HuH-7.5 (cell line): ENCODE measurements around the gene FOXJ3.
"Not testable (repeated sequence)": the region's sequence is repeated elsewhere in the genome, so short reads cannot be mapped to it uniquely, and the experiment has no call there.

ENCODE experiments used
- DNase-seq: peaks from one replicate; pipeline ENCODE4 v3.0.0; 2011; ENCODE audit warnings: low spot score

Gene FOXJ3

DNA sequence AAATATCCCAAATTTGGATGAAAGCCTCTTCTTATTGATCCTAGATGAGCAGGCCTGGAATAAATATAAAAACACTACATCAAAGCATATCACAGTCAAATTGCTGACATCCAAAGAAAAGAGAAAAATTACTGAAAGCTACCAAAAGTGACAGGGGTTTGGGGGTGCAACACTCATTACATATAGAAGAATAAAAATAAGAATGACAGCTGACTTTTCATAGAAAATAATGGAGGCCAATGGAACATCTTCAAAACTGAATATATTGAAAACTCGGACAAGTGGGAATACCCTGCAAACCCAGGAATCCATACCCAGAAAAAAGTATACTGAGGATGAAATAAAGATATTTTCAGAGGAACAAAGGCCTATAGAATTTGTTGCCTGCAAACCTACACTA is 84.0 kb downstream of the FOXJ3 start:
- DNase-seq = no peak

DNA sequence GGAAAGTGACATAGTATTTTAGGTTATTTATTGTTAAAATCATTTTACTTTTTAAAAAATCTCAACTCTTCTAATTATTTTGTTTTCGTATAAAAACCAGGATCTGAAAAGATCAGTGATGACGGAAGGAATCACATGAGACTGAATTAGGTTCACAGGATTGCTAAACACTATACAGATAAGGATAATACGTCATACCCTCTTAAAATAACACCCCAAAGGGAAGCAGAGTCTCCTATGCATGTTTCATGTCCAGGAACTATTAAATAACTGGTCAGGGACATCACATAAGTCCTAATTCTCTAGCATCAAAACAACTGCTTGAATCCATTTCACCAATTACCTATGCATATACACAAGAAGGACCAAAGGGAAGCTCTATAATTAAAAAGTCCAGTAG is 84.9 kb downstream of the FOXJ3 start:
- DNase-seq = no peak

DNA sequence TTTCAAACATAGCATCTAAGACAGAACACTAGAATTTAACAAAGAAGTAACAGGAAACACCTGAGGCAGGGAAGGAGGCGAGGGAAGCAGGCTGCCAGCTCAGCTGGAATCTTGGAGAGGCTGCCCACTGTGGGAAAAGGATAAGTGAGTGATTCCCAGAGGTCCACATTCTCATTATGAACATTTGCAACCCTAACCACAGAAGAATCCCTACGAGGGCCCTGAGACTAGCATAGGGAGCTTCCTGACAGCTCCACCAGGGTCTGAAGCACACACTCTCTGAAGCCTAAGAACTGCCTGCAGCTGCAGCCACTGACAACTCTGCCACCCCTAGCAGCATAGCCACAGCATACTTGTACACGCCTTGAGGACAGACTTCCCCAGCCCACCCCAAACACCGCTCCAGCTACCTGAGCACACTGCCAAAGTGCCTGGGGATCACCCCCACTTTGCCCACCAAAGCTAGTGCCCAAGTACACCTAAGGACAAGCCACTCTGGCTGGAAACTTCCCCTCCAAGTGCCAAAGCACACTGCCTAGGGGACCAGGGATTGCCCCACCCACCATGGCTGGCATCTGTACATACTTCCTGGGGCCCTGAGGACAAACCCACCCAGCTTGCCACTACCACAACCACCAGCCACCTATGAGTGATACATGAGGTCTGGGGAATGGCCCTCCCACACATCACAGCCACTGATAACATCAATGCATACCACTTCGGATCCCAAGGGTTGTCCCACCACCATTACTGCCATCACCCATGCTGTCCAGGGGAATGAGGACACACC is 93.9 kb downstream of the FOXJ3 start:
- DNase-seq = no peak

DNA sequence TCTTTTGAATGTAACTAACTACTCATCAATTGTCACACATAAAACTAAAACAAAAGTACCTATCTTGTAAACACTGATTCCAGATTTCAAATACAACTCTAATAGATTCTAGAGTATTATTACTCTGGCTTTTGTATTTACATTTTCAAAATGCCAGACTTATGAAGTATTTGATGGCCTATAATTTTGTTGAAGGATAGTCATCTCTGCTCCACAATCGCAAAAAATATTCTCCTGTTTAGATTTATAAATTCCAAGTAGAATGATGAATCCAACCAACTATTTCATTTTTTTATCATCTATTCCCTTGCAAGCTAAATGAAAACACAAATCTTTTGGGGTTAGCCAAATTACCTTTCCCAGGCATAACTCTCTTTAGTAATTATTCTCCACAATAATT is 95.5 kb downstream of the FOXJ3 start:
- DNase-seq = no peak

DNA sequence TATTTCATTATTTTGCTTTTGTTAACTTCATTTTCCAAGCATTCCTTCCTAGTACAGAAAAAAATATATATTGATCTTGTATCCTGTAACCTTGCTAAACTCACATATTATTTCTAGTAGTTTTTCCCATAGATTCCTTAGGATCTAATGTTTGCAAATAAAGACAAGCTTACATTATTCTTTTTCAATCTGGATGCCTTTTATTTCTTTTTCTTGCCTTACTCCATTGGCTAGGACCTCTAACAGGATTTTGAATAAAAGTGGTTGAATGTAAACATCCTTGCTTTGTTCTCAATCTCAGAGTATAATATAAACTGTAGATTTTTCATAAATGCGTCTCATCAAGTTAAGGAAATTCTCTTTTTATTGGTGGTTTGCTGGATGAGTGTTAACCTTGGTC is 96.0 kb downstream of the FOXJ3 start:
- DNase-seq = no peak

DNA sequence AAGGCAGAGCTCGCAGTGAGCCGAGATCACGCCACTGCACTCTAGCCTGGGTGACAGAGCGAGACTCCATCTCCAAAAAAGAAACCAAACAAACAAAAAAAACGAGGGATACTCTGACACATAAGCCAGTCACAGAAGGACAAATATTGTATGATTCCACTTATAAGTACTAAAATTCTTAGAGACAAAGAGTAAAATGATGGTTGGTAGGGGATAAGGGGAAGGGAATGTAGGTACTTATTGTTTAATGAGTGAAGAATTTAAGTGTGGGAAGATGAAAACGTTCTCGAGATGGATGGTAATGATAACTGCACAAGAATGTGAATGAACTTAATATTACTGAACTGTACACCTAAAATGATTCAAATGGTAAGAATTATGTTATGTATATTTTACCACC is 103.8 kb downstream of the FOXJ3 start:
- no peak for DNase-seq

DNA sequence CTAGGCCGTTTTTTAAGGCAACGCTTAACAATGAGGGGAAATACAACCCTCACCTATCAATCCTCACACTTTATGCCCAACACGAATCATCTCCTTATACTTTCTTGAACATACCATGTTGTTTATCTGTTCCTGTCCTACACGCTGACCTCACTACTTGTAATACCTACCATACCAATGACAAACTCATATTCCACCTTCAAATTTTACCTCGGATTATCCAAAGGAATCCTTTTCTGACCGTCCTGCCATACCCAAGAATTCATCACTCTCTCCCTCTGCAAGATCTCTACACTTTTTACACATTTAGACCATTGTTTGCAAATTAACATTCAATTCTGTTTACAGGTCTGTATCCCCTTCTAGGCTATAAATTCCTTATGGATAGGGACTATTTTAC is 106.1 kb downstream of the FOXJ3 start:
- no peak for DNase-seq

DNA sequence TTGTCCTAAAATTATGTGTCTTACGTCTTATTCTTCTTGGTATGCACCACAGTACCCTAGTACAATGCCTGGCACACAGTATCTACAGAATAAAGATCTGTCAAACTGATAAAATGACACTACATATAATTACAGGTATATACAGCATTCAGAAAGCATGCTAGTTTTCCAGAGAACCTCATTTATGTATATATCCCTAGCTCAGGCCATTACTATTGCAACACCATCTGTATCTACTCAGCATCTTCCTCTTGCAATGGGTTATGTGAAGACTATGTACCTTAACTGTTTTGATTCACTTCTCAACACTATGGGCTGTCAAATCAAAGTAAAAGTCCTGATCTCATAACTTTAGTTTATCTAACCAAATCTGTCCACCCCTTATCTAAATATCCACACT is 112.0 kb downstream of the FOXJ3 start:
- no peak for DNase-seq

DNA sequence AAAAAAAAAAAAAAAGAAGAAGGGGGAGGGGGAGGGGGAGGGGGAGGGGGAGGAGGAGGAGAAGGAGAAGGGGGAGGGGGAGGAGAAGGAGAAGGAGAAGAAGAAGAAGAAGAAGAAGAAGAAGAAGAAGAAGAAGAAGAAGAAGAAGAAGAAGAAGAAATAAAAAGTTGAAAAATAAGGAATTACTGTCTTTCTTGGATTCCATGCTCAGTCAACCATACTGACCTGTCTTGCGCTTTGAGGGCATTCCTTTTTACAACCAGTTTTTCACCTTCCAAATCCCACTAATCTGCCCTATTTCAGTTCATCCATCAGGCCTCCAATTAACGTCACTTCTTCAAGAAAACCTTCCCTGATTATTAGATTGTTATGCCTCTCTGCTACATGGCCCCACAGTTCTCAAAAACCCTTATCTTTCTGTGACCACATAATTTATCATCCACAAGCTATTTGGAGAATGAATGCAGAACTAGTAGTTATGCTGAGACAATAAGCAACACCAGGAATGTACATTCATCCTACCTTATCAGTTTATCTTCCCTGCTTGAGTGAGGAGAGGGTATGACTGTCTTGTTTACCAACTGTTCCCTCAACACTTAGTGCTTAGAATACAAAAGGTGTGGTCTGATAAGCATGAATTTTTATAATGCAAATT is 113.0 kb downstream of the FOXJ3 start:
- DNase-seq = no peak

DNA sequence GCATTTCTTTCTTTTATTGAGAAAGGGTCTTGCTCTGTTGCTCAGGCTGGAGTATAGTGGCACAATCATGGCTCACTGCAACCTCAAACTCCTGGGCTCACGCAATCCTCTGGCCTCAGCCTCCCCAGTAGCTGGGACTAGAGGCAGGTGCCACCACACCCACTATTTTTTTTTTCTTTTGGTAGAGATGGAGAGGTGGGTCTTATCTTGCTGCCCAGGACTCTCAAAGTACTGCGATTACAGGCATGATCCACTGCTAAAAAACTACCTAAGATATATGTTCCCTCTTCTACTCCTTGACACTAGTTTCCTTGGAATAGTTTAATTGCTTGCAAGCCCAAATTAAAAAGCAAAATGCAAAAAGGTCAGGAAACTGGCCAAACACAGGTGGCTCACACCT is 113.6 kb downstream of the FOXJ3 start:
- DNase-seq = no peak

DNA sequence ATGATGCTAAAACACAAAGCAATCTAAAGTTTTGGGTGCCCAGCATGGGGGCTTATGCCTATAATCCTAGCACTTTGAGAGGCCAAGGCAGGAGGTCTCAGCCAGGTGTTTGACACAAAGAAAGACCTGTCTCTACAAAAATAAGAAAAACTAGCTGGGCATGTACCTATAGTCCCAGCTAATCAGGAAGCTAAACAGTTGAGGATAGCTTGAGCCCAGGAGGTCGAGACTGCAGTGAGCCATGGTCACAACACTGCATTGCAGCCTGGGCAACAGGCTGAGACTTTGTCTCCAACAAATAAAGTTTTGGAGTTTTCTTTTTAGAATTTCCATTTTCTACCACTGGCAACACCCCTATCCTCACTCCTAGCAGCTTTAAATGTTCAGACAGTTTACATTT is 115.4 kb downstream of the FOXJ3 start:
- DNase-seq = no peak

DNA sequence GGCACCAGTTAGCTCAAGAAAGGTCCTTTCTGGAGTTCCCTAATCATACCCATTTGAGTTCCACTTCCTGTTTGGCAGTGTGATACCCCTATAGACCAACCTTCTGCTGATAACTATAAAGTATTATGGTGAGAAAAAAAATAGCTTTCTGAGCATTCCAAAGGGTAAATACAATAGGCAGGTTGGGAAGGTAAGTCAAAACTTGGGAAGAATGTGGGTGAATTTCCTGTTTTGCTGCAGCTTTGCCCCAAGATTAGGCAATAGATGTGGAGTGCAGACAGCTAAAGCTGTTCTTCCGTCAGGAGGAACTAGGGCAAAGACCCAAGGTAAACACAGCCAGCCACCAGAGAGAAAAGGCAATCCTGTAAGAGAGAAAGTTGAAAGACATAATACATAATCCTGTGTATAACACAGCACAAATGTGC is 120.6 kb downstream of the FOXJ3 start:
- peak; percentile 52 for DNase-seq

DNA sequence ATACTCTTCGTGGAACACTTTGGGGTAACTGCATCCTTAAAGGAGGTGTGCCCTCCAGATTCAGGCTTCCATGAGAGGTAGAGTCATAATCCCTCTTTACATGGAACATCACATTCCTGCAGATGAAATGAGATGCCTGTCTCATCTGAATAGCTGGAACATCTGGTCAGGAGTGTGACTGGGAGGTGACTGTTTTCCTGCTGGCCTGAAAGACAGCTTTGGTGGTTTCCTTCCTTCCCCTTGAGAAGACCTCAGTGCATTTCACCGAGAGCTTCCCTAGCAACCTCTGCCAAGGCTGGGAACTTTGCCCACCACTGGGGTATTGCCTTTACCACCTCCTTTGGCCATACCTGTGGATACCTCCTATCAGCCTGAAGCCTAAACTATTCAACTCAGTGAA is 123.8 kb downstream of the FOXJ3 start:
- no peak for DNase-seq

DNA sequence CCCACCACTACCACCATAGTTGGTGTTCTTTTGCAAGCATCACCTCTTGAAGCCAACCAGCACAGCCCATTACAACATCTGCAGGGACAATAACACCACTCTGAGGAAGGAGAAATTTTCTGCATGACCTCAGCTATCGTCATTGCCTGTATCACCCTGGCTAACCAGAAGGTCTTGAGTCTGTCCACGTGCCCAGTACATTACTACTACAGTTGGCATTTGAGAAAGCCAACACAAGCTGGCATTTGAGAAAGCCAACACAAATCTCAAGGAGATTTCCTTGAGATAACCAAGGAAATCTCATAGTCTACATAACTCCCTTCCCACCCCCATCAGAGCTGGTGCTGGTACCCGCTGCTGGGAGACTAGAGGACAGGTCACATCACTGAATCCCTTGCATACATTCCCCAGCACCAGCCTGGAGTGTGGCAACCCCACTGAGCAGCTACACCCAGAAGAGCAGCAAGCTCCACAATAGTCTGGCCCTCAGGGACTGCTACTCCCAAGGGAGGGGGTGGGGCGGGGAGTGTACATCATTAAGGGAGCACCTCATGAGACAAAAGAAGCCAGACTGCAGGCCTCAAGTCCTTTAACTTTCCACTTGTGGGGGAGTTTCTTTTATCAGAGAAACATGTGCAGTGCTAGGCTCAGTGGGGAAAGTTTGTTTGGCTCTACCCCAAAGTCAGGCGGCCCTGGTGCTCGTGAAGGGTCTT is 124.5 kb downstream of the FOXJ3 start:
- DNase-seq = no peak

DNA sequence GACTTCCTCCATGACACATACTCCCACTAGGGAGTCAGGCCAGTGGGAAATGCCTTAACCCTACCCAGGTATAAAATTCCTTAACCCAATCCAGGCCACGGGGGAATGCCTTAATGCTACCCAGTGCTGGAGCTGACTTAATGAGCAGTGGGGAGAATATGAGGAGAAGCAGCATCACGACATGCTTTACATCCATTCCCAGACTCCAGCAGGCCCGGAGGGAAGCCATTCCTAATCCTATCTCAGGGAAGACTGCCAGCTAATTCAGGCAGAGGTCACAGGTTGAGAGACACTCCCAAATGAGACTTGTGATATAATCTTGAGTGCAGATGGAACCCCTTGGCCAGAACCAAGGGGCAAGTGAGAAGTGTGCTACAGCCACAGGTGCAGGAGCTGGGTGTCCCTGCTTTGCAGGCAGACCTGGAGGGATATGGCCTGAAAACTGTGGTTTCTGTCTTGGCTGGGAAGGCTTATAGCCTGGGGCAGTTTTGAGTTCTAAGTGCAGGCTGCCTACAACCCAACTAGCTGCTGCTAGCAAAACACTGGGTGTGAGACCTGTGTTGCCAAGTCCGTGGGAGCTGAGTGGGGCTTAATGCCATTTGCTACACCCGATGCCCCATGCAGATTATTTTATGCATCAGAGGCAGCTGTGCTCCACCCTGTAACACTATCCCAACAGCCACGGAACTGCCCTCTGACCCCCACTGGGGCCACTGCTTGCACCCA is 125.3 kb downstream of the FOXJ3 start:
- DNase-seq = no peak

DNA sequence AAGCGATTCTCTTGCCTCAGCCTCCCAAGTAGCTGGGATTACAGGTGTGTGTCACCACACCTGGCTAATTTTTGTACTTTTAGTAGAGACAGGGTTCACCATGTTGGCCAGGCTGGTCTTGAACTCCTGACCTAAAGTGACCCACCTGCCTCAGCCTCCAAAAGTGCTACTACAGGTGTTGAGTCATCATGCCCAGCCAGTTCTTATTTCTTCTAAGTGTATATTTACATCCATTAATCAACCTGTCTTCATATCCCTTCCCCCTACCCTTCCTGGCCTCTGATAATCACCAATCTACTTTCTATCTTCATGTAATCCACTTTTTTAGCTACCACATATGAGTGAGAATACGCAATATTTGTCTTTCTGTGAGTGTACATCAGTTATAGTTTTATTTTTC is 128.1 kb downstream of the FOXJ3 start:
- DNase-seq = not testable (repeated sequence)

DNA sequence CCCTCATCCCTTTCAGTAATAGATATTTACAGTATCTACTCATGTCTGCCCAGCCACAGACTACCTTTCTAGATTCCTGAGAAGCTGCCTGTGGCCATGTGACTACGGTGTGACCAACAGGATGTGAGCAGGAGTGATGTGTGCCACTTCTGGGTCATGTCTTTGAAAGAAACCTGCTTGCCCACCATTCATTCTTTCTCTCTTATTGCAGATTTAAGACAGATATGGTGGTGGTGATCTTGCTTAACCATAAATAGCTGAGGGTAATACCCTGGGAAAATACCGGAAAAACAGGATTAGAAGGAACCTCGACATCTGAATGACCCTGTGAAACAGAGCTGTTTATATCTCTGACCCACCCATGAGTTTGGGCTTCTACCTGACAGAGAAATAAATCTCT is 128.9 kb downstream of the FOXJ3 start:
- DNase-seq = no peak

DNA sequence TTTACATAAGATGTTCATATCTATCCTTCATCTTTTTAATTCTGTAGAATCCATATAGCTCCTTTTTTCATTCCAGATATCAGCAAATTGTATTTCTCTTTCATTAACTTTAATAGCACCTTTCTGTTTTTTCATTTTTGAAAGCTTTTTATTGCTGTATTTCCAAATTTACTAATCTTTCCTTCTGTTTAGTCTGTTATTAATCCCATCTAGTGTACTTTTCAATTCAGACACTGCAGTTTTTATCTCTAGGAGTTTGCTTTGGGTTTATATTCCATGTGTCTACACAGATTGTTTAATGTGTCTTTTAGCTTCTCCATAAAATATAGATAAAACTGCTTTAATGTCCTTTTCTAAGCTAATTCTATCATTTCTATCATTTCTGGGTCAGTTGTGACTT is 133.0 kb downstream of the FOXJ3 start:
- DNase-seq = no peak

DNA sequence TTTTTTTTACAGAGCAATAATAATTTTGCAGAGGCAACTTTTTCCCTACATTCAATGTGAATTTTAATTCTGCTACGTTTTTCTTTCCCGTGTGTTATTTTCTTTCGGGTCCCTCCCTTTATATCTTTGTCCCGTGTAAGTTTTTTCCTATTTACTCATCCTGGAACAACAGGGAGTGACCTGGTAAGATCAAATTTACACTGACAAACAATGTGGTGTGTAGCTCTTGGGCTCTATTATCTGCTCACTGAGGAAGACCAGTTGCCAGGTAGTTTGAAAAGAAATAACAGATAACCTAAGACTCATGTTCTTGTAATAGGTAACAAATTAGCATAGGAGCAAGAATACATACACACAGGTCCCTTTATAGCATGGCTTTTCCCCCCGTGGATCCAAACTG is 136.8 kb downstream of the FOXJ3 start:
- no peak for DNase-seq

DNA sequence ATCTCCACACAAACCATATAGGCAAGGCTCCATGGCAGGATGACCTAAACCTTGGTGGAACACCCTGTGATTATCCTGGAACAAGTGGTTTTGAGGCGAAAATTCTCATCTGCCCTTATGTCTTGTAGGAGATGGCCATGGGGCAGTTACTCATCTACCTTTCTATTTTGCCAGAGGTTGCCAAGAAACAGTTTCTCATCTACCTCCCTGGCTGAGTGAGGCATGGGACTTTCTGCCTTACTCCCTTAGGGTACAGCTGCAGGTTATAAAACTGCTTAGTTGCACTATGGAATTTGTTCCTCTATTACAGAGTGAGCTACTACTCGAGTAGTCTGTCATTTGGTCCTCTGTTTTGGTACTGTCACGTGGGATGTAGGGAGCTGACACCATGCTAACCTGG is 139.2 kb downstream of the FOXJ3 start:
- no peak for DNase-seq

DNA sequence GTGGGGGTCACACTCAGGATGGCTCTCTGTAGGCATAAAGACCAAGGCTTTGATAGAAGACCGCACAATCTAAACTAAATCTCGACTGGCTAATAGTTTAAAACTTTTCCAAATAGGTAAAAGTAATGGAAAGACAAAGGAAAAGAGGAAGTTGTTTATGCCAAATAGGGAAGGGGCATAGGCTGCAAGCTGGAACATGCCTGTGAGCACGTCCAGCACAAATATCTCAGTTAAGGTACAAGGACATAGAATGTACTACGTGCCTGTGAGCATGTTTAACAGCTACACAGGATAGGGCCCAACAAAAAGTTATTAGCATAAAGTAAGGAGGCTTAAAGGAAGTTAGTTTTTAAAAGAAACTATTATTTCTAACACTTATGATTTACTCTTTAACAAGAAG is 142.9 kb downstream of the FOXJ3 start:
- DNase-seq = no peak

DNA sequence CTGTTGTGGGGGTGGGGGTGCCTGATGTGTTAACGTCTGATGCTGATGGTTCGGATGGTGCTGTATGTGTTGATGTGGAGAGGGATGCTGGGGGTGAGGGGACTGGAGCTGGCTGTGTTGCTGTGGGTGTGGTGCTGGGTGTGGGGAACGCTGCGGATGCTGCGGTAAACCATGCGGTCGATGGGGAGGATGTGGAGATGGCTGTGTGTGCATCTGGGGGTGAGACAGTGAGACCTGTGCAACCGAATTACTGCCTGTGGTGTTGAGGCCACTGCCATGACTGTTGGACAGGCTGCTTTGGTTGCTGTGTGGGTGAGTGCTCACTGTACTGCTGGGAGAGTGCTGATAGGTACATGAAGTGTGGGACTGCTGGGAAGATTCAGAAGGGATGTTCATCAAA is 143.7 kb downstream of the FOXJ3 start:
- no peak for DNase-seq
